ENCODE results near the gene ZNF177. TPM values are rescaled to one million over a fixed set of nuclear protein-coding genes. Genes with fewer than 3 reads are reported as not detected.

ZNF177 gene
- total RNA-seq, 1 experiment from 2014 or later, result 4.6 TPM

DNA sequence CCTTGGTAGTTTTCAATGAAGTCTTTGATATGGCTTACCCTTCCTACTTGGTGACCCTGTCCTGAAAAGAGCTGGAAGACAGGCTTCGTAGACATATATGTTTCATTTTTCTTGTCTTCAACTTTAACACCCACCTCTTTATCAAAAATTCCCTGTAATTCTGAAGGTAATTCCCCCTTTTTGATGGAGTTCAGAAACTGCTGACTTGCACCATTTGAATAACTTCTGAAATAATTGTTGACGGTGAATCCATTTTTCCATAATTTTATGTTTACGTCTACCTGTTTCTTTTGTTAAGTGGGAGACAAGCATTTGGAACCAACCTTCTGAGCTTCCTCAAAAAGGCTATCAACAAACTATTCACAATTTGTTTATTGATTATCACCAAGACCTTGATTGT, 14.6 kb upstream of the ZNF177 start:
- no peaks in the 10 kb centered on the region for H3K27me3 ChIP-seq (ENCODE audit: control insufficient read depth, insufficient read depth, low read length)
- no peaks in the 10 kb centered on the region for H3K4me1 ChIP-seq (ENCODE audit: control insufficient read depth, insufficient read depth, low read length)
- TF ChIP-seq TCF7L2 (IDR thresholded peaks at IDR 0.05; ENCODE audit: low read depth, low read length) (no peak), SIN3A (IDR thresholded peaks at IDR 0.05; ENCODE audit: borderline replicate concordance, insufficient read depth, low read depth, low read length) (no peak), POLR2AphosphoS5 (IDR thresholded peaks at IDR 0.05; ENCODE audit: low read depth, low read length) (no peak)
- TF ChIP-seq, protein P1, sequence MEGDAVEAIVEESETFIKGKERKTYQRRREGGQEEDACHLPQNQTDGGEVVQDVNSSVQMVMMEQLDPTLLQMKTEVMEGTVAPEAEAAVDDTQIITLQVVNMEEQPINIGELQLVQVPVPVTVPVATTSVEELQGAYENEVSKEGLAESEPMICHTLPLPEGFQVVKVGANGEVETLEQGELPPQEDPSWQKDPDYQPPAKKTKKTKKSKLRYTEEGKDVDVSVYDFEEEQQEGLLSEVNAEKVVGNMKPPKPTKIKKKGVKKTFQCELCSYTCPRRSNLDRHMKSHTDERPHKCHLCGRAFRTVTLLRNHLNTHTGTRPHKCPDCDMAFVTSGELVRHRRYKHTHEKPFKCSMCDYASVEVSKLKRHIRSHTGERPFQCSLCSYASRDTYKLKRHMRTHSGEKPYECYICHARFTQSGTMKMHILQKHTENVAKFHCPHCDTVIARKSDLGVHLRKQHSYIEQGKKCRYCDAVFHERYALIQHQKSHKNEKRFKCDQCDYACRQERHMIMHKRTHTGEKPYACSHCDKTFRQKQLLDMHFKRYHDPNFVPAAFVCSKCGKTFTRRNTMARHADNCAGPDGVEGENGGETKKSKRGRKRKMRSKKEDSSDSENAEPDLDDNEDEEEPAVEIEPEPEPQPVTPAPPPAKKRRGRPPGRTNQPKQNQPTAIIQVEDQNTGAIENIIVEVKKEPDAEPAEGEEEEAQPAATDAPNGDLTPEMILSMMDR (IDR thresholded peaks at IDR 0.05), result no peak
- TF ChIP-seq, protein P2, sequence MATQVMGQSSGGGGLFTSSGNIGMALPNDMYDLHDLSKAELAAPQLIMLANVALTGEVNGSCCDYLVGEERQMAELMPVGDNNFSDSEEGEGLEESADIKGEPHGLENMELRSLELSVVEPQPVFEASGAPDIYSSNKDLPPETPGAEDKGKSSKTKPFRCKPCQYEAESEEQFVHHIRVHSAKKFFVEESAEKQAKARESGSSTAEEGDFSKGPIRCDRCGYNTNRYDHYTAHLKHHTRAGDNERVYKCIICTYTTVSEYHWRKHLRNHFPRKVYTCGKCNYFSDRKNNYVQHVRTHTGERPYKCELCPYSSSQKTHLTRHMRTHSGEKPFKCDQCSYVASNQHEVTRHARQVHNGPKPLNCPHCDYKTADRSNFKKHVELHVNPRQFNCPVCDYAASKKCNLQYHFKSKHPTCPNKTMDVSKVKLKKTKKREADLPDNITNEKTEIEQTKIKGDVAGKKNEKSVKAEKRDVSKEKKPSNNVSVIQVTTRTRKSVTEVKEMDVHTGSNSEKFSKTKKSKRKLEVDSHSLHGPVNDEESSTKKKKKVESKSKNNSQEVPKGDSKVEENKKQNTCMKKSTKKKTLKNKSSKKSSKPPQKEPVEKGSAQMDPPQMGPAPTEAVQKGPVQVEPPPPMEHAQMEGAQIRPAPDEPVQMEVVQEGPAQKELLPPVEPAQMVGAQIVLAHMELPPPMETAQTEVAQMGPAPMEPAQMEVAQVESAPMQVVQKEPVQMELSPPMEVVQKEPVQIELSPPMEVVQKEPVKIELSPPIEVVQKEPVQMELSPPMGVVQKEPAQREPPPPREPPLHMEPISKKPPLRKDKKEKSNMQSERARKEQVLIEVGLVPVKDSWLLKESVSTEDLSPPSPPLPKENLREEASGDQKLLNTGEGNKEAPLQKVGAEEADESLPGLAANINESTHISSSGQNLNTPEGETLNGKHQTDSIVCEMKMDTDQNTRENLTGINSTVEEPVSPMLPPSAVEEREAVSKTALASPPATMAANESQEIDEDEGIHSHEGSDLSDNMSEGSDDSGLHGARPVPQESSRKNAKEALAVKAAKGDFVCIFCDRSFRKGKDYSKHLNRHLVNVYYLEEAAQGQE (IDR thresholded peaks at IDR 0.05; ENCODE audit: insufficient read depth in 1 of 2, low read depth in 2 of 2, low read length in 1 of 2), result no peak
- H3K27ac ChIP-seq (ENCODE audit: low read length), result no peak overlapping the region
- no peak for ATAC-seq
- H3K4me3 ChIP-seq (ENCODE audit: low read depth in 2 of 2, low read length in 2 of 2), result no peak overlapping the region
- ChIA-PET POLR2A (no interaction called here), CTCF (no interaction called here)
- in situ Hi-C loops (cut with HindIII; ENCODE audit: low pct_unique_long_range_greater_than_20kb, low sequenced_read_pairs), result no loop called here
- peaks cover 43% of the 10 kb centered on the region for H3K9me3 ChIP-seq (ENCODE audit: control insufficient read depth, insufficient read depth, low read depth, low read length)
- DNase-seq (ENCODE audit: low read depth, low spot score), result no peak
- BruUV-seq (replicated peaks), result no TSS peak
- intact Hi-C loops (cut with micrococcal nuclease; ENCODE audit: unreplicated experiment), result no loop called here
- H3K36me3 ChIP-seq (ENCODE audit: control insufficient read depth, insufficient read depth, low read length), result no peaks in the 10 kb centered on the region

GRCh38 chr19:9348671-9349070, 14.1 kb upstream of the ZNF177 start:
- ATAC-seq, result no peak
- Histone ChIP-seq H3K36me3 (ENCODE audit: control insufficient read depth, insufficient read depth, low read length) (no peaks in the 10 kb centered on the region), H3K4me3 (ENCODE audit: low read depth in 2 of 2, low read length in 2 of 2) (no peak overlapping the region), H3K27ac (ENCODE audit: low read length) (no peak overlapping the region), H3K27me3 (ENCODE audit: control insufficient read depth, insufficient read depth, low read length) (no peaks in the 10 kb centered on the region), H3K9me3 (ENCODE audit: control insufficient read depth, insufficient read depth, low read depth, low read length) (peaks cover 38% of the 10 kb centered on the region), H3K4me1 (ENCODE audit: control insufficient read depth, insufficient read depth, low read length) (no peaks in the 10 kb centered on the region)
- in situ Hi-C loops (cut with HindIII; ENCODE audit: low pct_unique_long_range_greater_than_20kb, low sequenced_read_pairs), result no loop called here
- CTCF ChIA-PET, result no interaction called here
- BruUV-seq (replicated peaks), result no TSS peak
- no peak for TF ChIP-seq SIN3A (IDR thresholded peaks at IDR 0.05; ENCODE audit: borderline replicate concordance, insufficient read depth, low read depth, low read length)
- TF ChIP-seq POLR2AphosphoS5 (IDR thresholded peaks at IDR 0.05; ENCODE audit: low read depth, low read length), result no peak
- TF ChIP-seq, protein P2 (IDR thresholded peaks at IDR 0.05; ENCODE audit: insufficient read depth in 1 of 2, low read depth in 2 of 2, low read length in 1 of 2), result no peak
- TF ChIP-seq TCF7L2 (IDR thresholded peaks at IDR 0.05; ENCODE audit: low read depth, low read length), result no peak
- TF ChIP-seq, protein P1 (IDR thresholded peaks at IDR 0.05), result no peak
- POLR2A ChIA-PET, result no interaction called here
- no peak for DNase-seq (ENCODE audit: low read depth, low spot score)
- intact Hi-C loops (cut with micrococcal nuclease; ENCODE audit: unreplicated experiment), result no loop called here

All from Panc1 (cell line).